HCT116 (cell line): ENCODE results near the gene CST4. TPM values are rescaled to one million over a fixed set of nuclear protein-coding genes. Genes with fewer than 3 reads are reported as not detected.
A peak's percentile ranks its signal among the peaks of the same experiment; 100 is the strongest.

ENCODE experiments used
- ATAC-seq: fragments of 200-7000 bp; cut with Tn5 transposase; 2 replicates; pipeline ENCODE4 v1.9.1; 2020; ENCODE audit warnings: mild to moderate bottlenecking, moderate library complexity
- BruUV-seq: library from RNA; stranded (reverse); fragments of 400-500 nt; replicated peaks from 2 replicates; lab custom pipeline; 2021; lab: Mats Ljungman, UMichigan
- CTCF ChIA-PET: fragments of 300-600 bp; sonication (Branson Sonifier 250); formaldehyde crosslinking; loops from one replicate; lab custom pipeline; 2021; ENCODE audit warnings: antibody characterized with exemption; lab: Charles Lee
- POLR2A ChIA-PET: fragments of 300-600, 350-600 bp; sonication (Branson Sonifier 250); formaldehyde crosslinking; loops from one replicate; lab custom pipeline; 2021; ENCODE audit warnings: antibody characterized with exemption; lab: Charles Lee
- RAD21 ChIA-PET, 2 experiments: fragments of 300-600 bp; sonication (Branson Sonifier 250); formaldehyde crosslinking; loops; one replicate each; lab custom pipeline; 2023; ENCODE audit warnings: low total read pairs in 2 of 2; ENCODE audit not compliant: uncharacterized antibody in 2 of 2, unreplicated experiment in 2 of 2, low non-redundant PET in 1 of 2; lab: Charles Lee
- DNase-seq: peaks from one replicate; pipeline ENCODE4 v3.0.0-alpha.2; 2010; ENCODE audit warnings: low read depth, low spot score
- H2AFZ ChIP-seq: fragments of 200-600 bp; shearing (Covaris generic), sonication (generic); 2 replicates; pipeline ENCODE4 v1.6.1; 2017; ENCODE audit warnings: low read depth, mixed run types, mixed read lengths, antibody characterized with exemption, low read length; ENCODE audit not compliant: poor library complexity, severe bottlenecking
- H3K27ac ChIP-seq: 2 replicates; pipeline ENCODE4 v1.5.1; 2012; ENCODE audit warnings: low read depth, low read length
- H3K27me3 ChIP-seq: fragments of 200-600 bp; sonication (generic); 2 replicates; pipeline ENCODE4 v1.6.1; 2016; ENCODE audit warnings: mixed run types, low read length, mixed read lengths; ENCODE audit not compliant: insufficient read depth
- H3K36me3 ChIP-seq, 2 experiments: fragments of 200-500 bp in 1 of 2; fragments of 200-600 bp in 1 of 2; sonication (Bioruptor generic) in 1 of 2; sonication (generic) in 1 of 2; 2 replicates each; pipeline versions ENCODE4 v1.5.1 to v1.6.1; 2014 to 2016; ENCODE audit warnings: low read length in 2 of 2, inconsistent platforms in 1 of 2, mixed read lengths in 1 of 2, mixed run types in 1 of 2; ENCODE audit not compliant: insufficient read depth in 2 of 2, control insufficient read depth in 1 of 2
- H3K4me1 ChIP-seq, 2 experiments: fragments of 200-600 bp in 1 of 2; sonication (generic) in 1 of 2; 2 replicates each; pipeline versions ENCODE4 v1.5.1 to v1.6.1; 2012 to 2017; ENCODE audit warnings: low read length in 2 of 2, inconsistent platforms in 1 of 2, mild to moderate bottlenecking in 1 of 2, mixed read lengths in 1 of 2, mixed run types in 1 of 2, moderate library complexity in 1 of 2; ENCODE audit not compliant: insufficient read depth in 2 of 2, control insufficient read depth in 1 of 2
- H3K4me2 ChIP-seq: fragments of 200-600 bp; sonication (generic); 2 replicates; pipeline ENCODE4 v1.6.1; 2017; ENCODE audit warnings: mixed run types, low read length, mixed read lengths
- H3K4me3 ChIP-seq, 2 experiments: fragments of 200-600 bp in 1 of 2; sonication (generic) in 1 of 2; replicated peaks in 1 of 2; 2 replicates each; pipeline ENCODE4 v1.5.1; 2011 to 2016; ENCODE audit warnings: low read length in 2 of 2, control low read depth in 1 of 2, low read depth in 1 of 2, mild to moderate bottlenecking in 1 of 2, mixed read lengths in 1 of 2, mixed run types in 1 of 2
- H3K79me2 ChIP-seq: fragments of 200-600 bp; sonication (generic); 2 replicates; pipeline ENCODE4 v1.6.1; 2017; ENCODE audit warnings: mild to moderate bottlenecking, mixed run types, low read length, moderate library complexity, mixed read lengths; ENCODE audit not compliant: insufficient read depth
- H3K9ac ChIP-seq: fragments of 200-600 bp; sonication (generic); 2 replicates; pipeline ENCODE4 v1.6.1; 2016; ENCODE audit warnings: low read length, mixed read lengths
- H3K9me2 ChIP-seq: fragments of 200-600 bp; sonication (generic), shearing (Covaris generic); 2 replicates; pipeline ENCODE4 v1.6.1; 2017; ENCODE audit warnings: mixed run types, mild to moderate bottlenecking, moderate library complexity; ENCODE audit not compliant: insufficient read depth
- H3K9me3 ChIP-seq, 2 experiments: fragments of 200-500 bp in 1 of 2; fragments of 200-600 bp in 1 of 2; sonication (Bioruptor generic) in 1 of 2; sonication (generic) in 1 of 2; 2 replicates each; pipeline ENCODE4 v1.6.1; 2014 to 2017; ENCODE audit warnings: low read length in 2 of 2, mixed read lengths in 2 of 2, inconsistent platforms in 1 of 2, low read depth in 1 of 2, mild to moderate bottlenecking in 1 of 2, mixed run types in 1 of 2, moderate library complexity in 1 of 2; ENCODE audit not compliant: control insufficient read depth in 1 of 2, insufficient read depth in 1 of 2
- H4K20me1 ChIP-seq: fragments of 200-600 bp; sonication (generic), shearing (Covaris generic); 2 replicates; pipeline ENCODE4 v1.6.1; 2017; ENCODE audit warnings: mixed run types, mild to moderate bottlenecking, moderate library complexity; ENCODE audit not compliant: insufficient read depth
- CBX3 ChIP-seq: IDR thresholded peaks from 2 replicates; pipeline ENCODE4 v1.6.1; 2012; ENCODE audit warnings: low read depth
- CEBPB ChIP-seq: IDR thresholded peaks from 2 replicates; pipeline ENCODE4 v1.6.1; 2012; ENCODE audit warnings: low read depth
- CTCF ChIP-seq, 3 experiments: fragments of 200-600 bp in 1 of 3; sonication (generic) in 1 of 3; IDR thresholded peaks in 2 of 3; conservative IDR thresholded peaks in 1 of 3; 2 replicates each; pipeline ENCODE4 v1.5.1; 2012 to 2017; ENCODE audit warnings: low read depth in 2 of 3, low read length in 2 of 3, antibody characterized with exemption in 1 of 3, borderline replicate concordance in 1 of 3, control low read depth in 1 of 3, mild to moderate bottlenecking in 1 of 3, mixed read lengths in 1 of 3, mixed run types in 1 of 3, moderate library complexity in 1 of 3; ENCODE audit not compliant: insufficient read depth in 1 of 3
- EZH2phosphoT487 ChIP-seq: fragments of 200-600 bp; IDR thresholded peaks from 2 replicates; pipeline ENCODE4 v1.6.1; 2018; ENCODE audit warnings: antibody characterized with exemption, borderline replicate concordance
- JUND ChIP-seq: IDR thresholded peaks from 2 replicates; pipeline ENCODE4 v1.6.1; 2012
- POLR2A ChIP-seq: IDR thresholded peaks from 2 replicates; pipeline ENCODE4 v1.7.0; 2011; ENCODE audit warnings: borderline replicate concordance; ENCODE audit not compliant: insufficient read depth, insufficient read length; ENCODE audit errors: extremely low read depth
- POLR2AphosphoS5 ChIP-seq: IDR thresholded peaks from 2 replicates; pipeline ENCODE4 v1.6.1; 2011; ENCODE audit warnings: mild to moderate bottlenecking, low read depth, low read length, moderate library complexity
- RAD21 ChIP-seq: IDR thresholded peaks from 2 replicates; pipeline ENCODE4 v1.6.1; 2012; ENCODE audit warnings: low read depth, mild to moderate bottlenecking
- REST ChIP-seq: IDR thresholded peaks from 2 replicates; pipeline ENCODE4 v1.6.1; 2012; ENCODE audit warnings: low read depth
- SP1 ChIP-seq: IDR thresholded peaks from 2 replicates; pipeline ENCODE4 v1.6.1; 2012; ENCODE audit warnings: low read depth
- SRF ChIP-seq: IDR thresholded peaks from 2 replicates; pipeline ENCODE4 v1.6.1; 2012; ENCODE audit warnings: low read depth
- TCF7L2 ChIP-seq: IDR thresholded peaks from 2 replicates; pipeline ENCODE4 v1.7.0; 2011; ENCODE audit warnings: borderline replicate concordance, inconsistent platforms; ENCODE audit not compliant: insufficient read depth, insufficient read length; ENCODE audit errors: extremely low read depth
- YY1 ChIP-seq: IDR thresholded peaks from 2 replicates; pipeline ENCODE4 v1.6.1; 2011; ENCODE audit warnings: low read length, low read depth, moderate library complexity, mild to moderate bottlenecking; ENCODE audit not compliant: insufficient replicate concordance; ENCODE audit errors: extremely low read depth
- ZFX ChIP-seq: fragments of 450-650 bp; IDR thresholded peaks from 2 replicates; pipeline ENCODE4 v1.6.1; 2017
- ZNF274 ChIP-seq: fragments of 200-500 bp; sonication (Bioruptor generic); IDR thresholded peaks from 2 replicates; pipeline ENCODE4 v1.6.1; 2014; ENCODE audit warnings: mild to moderate bottlenecking, low read depth, low read length, inconsistent platforms
- intact Hi-C: fragments of 100-400 bp; cut with micrococcal nuclease; formaldehyde crosslinking; loops from 2 replicates; pipeline ENCODE4 v1.10.0; 2022
- total RNA-seq: library from RNA; stranded (reverse); gene quantifications from one replicate; pipeline ENCODE4 v1.2.1, GENCODE V29; 2021; ENCODE audit not compliant: unreplicated experiment
- TF ChIP-seq, protein P1 (sequence below): IDR thresholded peaks from 2 replicates; pipeline ENCODE4 v1.6.1; 2012
- TF ChIP-seq, protein P2 (sequence below): IDR thresholded peaks from 2 replicates; pipeline ENCODE4 v1.6.1; 2012

The CST4 gene
- total RNA-seq, 1 experiment from 2014 or later, result not detected

DNA sequence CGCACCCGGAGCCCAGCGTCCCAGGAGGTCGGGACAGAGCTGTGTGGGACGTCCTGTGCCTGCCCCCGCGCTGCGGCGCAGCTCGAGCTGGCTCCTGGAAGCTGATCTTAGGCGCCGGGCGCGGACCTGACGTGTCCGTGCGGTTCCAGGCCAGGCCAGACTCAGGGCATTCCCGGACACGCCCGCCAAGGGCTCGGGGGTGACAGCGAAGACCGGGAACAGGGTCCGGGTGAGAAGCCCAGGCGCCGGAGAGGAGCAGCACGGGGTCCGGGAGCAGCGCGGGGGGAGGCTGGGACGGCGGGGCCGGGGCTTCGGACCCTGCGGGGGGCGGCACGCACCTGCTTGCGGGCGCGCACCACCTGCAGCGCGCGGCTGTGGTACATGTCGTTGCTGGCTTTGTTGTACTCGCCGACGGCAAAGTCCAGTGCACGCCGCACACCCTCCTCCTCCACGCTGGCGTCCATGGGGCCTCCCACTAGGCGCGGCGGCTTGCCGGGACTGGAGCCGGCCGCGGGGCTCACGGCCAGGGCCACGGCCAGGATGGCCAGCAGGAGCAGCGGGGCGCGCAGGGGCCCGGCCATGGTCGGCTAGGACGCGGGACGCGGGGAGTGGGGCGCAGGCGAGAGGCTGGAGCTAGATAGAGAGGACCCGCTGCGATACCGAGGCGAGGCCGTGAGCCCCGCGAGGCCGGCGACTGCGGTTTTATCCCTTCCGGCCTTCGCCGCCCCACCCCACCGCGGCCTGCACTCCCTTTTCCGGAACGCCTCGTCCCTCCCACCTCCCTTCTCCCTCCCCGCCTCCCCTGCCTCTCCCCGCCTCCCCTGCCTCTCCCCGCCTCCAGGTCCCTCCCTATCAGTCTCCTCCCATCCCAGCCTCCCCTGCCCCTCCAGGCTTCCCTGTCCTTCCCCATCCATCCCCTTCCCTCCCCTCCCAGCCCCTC is 51.3 kb downstream of the CST4 start, which contains the start of gene CST3 (continued):
- no peak for TF ChIP-seq TCF7L2
- no peak for TF ChIP-seq EZH2phosphoT487
- TF ChIP-seq POLR2A, result peak; percentile 84
- TF ChIP-seq POLR2AphosphoS5, result peak; percentile 92
- TF ChIP-seq SP1, result peak; percentile 40; the same call in 1 of the 2 replicates
- no peak for TF ChIP-seq CEBPB
- TF ChIP-seq, all 23 proteins: peak for 6

- POLR2A ChIA-PET, result interaction anchor here (1.4 to 1.5 kb wide), 2 partner anchors 8 to 14 kb away, joined by 5 read pairs; no protein-coding TSS in a partner anchor
- Histone ChIP-seq H3K9ac (peak overlapping the region; percentile 88), H3K27me3 (no peaks in the 10 kb centered on the region), H3K4me1 (peaks cover 27 to 41% of the 10 kb centered on the region in 2 experiments), H3K9me3 (no peaks in the 10 kb centered on the region), H4K20me1 (no peaks in the 10 kb centered on the region), H3K9me2 (no peaks in the 10 kb centered on the region), H2AFZ (no peak overlapping the region), H3K36me3 (peaks cover 5% of the 10 kb centered on the region in 2 experiments; a peak in 2 of 4 replicates), H3K27ac (peak overlapping the region; percentile 86), H3K79me2 (peaks cover 21% of the 10 kb centered on the region), H3K4me2 (peak overlapping the region; percentile 97), H3K4me3 (peak overlapping the region; percentile 77 to 91)
- no peak for TF ChIP-seq ZFX
- TF ChIP-seq, protein P1, sequence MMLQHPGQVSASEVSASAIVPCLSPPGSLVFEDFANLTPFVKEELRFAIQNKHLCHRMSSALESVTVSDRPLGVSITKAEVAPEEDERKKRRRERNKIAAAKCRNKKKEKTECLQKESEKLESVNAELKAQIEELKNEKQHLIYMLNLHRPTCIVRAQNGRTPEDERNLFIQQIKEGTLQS, result no peak
- no peak for TF ChIP-seq POLR2A
- TF ChIP-seq REST, result no peak
- TF ChIP-seq SRF, result no peak
- TF ChIP-seq RAD21, result no peak
- TF ChIP-seq CTCF (IDR thresholded peaks at IDR 0.05 in 2 of 3, conservative IDR thresholded peaks at IDR 0.05 in 1 of 3; ENCODE audit: borderline replicate concordance in 1 of 3, insufficient read depth in 1 of 3, low read depth in 2 of 3, low read length in 2 of 3), result no peak
- no peak for TF ChIP-seq SP1
- TF ChIP-seq, protein P2, sequence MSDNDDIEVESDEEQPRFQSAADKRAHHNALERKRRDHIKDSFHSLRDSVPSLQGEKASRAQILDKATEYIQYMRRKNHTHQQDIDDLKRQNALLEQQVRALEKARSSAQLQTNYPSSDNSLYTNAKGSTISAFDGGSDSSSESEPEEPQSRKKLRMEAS, result no peak
- no peak for TF ChIP-seq YY1
- TF ChIP-seq TCF7L2, result no peak
- TF ChIP-seq POLR2AphosphoS5, result no peak
- TF ChIP-seq CEBPB, result no peak
- no peak for TF ChIP-seq EZH2phosphoT487
- no peak for TF ChIP-seq CBX3
- no peak for TF ChIP-seq ZNF274
- no peak for TF ChIP-seq JUND
- RAD21 ChIA-PET, result no interaction called here
- no peak for ATAC-seq
- CTCF ChIA-PET, result no interaction called here
- BruUV-seq, result TSS peak; percentile 66
- no peak for DNase-seq
- intact Hi-C loops, result loop anchor here (10.0 kb wide), 1 partner anchor 1558 kb away; the partner anchor contains the start of gene ENTPD6
These were observed 51.9 kb downstream of the CST4 start for GRCh38 chr20:23636908-23637281.
